Fibroblast of mammary gland (primary cell): ENCODE data around the gene ST3GAL4.

ENCODE experiments used
- DNase-seq: peaks from one replicate; pipeline ENCODE4 v3.0.0-alpha.2; 2010; ENCODE audit warnings: low read depth
- H3K4me3 ChIP-seq: 2 replicates; pipeline ENCODE4 v1.5.1; 2011; ENCODE audit warnings: low read depth, mild to moderate bottlenecking, low read length, moderate library complexity; ENCODE audit not compliant: control insufficient read depth
- TF ChIP-seq, protein P1 (sequence below): conservative IDR thresholded peaks from 2 replicates; pipeline ENCODE4 v1.5.1; 2011; ENCODE audit warnings: low read depth, low read length, inconsistent platforms; ENCODE audit not compliant: control insufficient read depth, insufficient read depth

The ST3GAL4 gene

DNA sequence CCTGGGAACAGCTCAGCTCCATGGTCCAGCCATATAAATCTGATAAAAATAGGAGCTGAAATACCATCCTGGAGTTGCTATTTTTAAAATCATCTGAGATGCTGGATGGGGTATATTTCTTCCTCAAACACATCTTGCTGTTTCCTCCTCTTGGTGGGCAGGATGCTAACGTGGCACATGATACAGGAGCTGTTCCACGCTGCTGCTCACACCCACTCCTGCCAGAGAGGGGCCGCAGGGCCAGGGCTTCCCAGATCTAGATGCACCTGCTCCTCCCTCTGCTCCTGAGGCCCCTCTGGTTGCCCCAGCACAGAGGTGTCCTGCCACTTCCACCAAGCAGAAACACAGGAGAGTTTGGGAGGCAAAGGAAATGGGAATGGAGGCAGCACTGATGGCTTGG is 3.3 kb upstream of the ST3GAL4 start:
- TF ChIP-seq, protein P1, sequence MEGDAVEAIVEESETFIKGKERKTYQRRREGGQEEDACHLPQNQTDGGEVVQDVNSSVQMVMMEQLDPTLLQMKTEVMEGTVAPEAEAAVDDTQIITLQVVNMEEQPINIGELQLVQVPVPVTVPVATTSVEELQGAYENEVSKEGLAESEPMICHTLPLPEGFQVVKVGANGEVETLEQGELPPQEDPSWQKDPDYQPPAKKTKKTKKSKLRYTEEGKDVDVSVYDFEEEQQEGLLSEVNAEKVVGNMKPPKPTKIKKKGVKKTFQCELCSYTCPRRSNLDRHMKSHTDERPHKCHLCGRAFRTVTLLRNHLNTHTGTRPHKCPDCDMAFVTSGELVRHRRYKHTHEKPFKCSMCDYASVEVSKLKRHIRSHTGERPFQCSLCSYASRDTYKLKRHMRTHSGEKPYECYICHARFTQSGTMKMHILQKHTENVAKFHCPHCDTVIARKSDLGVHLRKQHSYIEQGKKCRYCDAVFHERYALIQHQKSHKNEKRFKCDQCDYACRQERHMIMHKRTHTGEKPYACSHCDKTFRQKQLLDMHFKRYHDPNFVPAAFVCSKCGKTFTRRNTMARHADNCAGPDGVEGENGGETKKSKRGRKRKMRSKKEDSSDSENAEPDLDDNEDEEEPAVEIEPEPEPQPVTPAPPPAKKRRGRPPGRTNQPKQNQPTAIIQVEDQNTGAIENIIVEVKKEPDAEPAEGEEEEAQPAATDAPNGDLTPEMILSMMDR = no peak

DNA sequence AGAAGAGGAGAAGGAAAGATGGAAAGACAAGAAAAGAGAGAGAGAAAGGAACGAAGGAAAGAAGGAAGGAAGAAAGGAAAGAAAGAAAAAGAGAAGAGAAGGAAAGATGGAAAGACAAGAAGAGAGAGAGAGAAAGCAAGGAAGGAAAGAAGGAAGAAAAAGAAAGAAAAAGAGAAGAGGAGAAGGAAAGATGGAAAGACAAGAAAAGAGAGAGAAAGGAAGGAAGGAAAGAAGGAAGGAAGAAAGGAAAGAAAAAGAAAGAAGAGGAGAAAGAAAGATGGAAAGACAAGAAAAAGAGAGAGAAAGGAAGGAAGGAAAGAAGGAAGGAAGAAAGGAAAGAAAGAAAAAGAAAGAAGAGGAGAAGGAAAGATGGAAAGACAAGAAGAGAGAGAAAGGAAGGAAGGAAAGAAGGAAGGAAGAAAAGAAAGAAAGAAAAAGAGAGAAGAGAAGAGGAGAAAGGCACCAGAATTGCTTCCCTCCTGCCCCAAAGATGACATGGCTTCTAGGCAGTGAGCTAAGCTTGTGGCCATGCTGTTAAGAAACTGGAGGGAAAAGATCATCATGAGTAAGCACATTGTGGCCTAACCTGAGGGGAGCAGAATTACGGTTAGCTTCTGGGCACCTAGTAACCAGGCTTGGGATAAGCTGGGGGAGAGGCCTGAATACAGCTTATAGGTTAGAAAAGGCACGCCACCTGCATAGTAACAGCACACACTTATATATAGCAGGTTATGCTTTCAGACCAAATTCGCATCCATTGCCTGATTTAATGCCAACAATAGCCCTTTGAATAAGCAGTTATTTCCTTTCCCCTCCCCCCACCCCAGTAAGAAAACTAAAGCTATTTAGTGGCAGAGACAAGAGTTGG is 2.3 kb upstream of the ST3GAL4 start:
- DNase-seq = peak; percentile 86

More for the DNA sequence above, 3.3 kb upstream of the ST3GAL4 start:
- H3K4me3 ChIP-seq = no peak overlapping the region
- DNase-seq = no peak

DNA sequence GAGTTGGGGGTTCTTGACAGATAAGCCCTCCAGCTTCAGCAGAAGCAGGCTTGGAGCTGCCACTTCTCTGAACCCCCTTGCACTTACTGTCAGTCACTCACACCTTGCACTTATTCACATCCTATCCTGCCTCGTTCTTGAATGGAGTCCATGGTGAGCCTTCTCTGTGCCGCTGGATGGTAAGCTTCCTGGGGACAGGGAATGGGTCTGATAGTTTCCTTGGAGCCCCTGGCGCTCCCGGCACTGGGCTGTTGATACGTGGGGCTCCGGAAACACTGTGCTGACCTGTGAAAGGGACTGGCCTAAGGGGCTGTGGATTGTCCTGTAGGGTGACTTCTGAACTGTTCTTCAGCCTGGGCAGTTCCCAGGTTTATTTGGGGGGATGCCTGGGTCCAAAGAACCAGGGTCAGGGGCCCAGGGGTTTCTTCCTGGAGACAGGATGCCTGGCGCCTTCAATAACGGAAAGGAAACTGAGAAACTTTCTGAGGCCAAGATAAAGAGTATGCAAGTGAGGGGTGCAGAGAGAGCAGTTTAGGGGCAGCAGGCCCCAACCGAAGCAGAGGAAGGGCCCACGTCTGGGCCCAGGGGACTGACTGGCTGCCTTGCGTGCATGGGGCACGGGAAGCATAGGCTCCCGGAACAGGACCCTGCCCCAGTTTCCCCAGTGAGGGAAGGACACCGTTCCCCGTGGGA is 709 bp upstream of the ST3GAL4 start:
- TF ChIP-seq, protein P1 = no peak
- peak overlapping the region; percentile 84 for H3K4me3 ChIP-seq
- no peak for DNase-seq

More for the DNA sequence above, 2.3 kb upstream of the ST3GAL4 start:
- H3K4me3 ChIP-seq = no peak overlapping the region
- TF ChIP-seq, protein P1 = no peak

DNA sequence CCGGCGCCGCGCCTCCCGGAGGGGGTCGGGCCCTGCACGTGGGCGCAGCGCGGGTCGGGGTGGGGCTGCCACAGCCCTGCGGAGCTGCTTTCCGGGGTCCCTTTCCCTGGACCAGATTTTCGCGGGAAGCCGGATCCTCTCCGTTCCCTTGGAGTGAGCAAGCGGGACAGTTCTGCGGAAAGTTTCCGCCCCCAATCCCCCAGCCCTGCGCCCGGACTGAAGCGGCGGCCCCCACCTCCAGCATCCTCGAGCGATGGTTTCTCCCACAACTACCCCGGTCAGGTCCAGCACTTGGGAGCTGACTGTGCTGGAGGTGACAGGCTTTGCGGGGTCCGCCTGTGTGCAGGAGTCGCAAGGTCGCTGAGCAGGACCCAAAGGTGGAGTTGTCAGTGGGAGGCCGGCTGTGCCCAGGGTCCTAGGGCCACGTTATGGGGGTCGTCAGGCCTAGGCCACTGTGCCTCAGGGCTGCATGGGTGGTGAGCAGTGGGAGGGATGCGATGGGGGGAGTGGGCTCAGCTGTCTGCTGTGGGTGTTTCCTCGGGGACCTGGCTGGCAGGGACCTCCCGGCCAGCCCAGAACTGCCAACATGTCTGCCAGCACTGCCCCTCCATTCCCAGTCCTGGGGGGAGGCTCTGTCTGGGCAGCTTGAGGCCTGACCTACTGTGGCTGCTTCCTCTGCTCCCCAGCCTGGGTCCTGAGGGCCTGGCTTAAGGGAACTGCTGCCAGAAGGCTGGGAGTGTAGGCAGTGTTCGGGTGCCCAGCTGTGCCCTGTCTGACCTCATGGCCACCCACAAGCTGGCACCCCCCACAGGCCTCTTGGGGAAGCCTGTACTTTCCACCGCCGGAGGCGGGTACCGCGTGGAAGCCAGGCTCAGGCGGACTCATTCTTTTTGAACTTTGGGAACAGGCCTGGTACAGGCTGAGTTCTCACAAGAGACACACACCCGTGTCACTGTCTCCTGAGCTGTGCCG is 726 bp downstream of the ST3GAL4 start:
- TF ChIP-seq, protein P1 = no peak
- peak; percentile 33 for DNase-seq
- peak overlapping the region; percentile 84 for H3K4me3 ChIP-seq

DNA sequence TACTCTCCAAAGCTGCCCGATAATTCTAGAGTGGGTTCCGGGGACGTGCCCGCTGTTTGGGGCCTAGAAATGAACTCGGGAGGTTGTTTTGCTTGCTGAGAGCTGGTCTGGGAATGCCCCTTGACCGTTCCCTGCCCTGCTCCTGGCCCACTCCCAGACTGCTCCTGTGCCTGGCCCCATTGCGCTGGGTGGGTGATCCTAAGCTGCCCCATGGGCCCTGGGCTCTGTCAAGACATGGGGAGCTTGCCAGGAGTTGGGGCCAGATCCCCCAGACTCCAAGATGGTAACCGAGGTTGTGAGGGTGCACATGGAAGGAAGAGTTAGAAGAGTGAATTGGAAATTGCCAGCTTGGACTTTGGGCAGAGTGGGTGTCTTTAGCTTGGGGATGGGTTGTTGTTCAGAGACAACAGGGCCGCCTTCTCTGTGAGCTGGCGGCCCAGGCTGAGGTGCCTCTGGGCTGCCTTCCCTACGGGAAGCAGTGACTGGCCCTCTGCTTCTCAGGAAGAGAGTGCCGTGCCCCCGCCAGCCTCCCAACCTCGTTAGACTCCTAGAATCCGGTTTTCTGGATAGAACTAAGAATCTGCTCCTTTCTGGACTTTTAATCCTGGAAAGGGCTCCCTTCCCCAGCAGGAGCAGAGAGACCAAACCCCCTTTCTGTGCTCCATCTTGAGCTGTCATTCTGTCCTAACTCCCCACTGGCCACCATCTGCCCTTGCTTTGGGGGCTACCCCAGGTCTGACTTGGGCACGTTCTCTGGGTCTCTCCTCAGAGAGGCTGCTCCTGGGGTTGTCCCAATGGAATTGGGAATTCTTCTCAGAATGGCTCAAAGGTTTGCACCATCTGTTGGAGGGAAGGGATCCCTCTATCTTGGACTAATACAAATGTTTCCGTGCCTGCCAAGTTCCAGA is 1.8 kb downstream of the ST3GAL4 start:
- H3K4me3 ChIP-seq = peak overlapping the region; percentile 84
- no peak for DNase-seq
- TF ChIP-seq, protein P1 = no peak
